Skin epidermis (tissue), 12 donors: ENCODE results near the gene PCNX2.
A peak's percentile ranks its signal among the peaks of the same experiment; 100 is the strongest.
"Not testable (repeated sequence)": the region's sequence is repeated elsewhere in the genome, so short reads cannot be mapped to it uniquely, and the experiment has no call there.

Experiments used
- H3K27ac ChIP-seq, 21 experiments: fragments of 200-600 bp; sonication (generic) in 11 of 21; one replicate each; pipeline ENCODE4 v1.5.0; 2020; ENCODE audit warnings: mild to moderate bottlenecking in 3 of 21, inconsistent platforms in 2 of 21, moderate library complexity in 2 of 21
- H3K4me3 ChIP-seq, 7 experiments: fragments of 200-600 bp; sonication (generic) in 2 of 7; one replicate each; pipeline ENCODE4 v1.5.0; 2020; ENCODE audit warnings: inconsistent platforms in 2 of 7, mild to moderate bottlenecking in 2 of 7, moderate library complexity in 1 of 7

The PCNX2 gene

DNA sequence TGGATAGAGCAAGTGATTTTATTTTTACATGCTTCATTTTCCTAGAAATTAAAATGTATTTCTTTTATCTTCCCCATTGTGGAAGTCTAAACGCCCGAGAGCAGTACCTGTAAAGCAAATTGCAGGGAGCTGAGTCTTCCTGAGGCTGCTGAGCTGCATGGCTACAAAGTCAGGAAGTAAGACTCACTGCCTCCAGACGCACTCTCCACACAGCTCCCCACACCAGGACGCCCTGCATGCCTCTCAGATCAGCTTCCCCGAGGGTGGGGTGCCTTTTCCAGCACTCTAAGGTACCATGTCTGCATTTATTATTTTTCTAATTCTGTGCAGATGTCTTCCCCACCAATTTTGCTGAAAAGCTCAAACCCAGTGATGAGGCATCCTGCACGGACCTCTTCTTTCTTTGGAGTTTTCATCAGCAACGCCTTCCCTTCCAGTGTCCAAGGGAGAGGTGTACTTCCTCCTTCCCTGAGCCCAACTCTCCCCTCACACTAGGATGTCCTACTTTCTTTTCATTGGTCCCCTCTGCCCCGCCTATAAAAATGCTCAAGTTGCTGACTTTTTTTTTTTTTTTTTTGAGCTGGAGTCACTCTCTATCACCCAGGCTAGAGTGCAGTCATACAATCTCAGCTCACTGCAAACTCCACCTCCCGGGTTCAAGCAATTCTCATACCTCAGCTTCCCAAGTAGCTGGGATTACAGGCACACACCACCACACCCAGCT, 114.7 kb downstream of the PCNX2 start:
- Histone ChIP-seq H3K4me3 (no peak overlapping the region), H3K27ac (no peak overlapping the region)

DNA sequence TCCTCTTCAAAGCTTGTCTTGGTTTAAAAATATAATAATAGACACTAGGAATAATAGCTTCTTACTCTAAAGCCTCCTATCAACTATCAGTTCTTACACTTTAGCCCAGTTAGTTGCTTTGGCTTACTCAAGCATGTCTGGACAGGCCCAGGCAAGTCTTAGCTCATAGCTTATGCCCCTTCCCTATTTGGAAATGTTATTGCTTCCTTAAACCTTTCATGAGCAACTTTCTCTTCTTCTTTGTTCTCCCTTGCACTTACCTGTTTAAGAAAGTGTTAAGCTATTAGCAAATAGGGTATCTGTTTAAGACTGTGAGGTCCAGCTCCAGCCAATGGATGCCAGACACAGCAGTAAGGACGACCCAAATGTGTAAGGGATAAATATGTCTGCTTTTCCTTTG, 115.9 kb downstream of the PCNX2 start:
- not testable (repeated sequence) for H3K4me3 ChIP-seq, H3K27ac ChIP-seq

GRCh38 chr1:233172201-233172600, 123.3 kb downstream of the PCNX2 start:
- Histone ChIP-seq H3K27ac (no peak overlapping the region), H3K4me3 (no peak overlapping the region)

DNA sequence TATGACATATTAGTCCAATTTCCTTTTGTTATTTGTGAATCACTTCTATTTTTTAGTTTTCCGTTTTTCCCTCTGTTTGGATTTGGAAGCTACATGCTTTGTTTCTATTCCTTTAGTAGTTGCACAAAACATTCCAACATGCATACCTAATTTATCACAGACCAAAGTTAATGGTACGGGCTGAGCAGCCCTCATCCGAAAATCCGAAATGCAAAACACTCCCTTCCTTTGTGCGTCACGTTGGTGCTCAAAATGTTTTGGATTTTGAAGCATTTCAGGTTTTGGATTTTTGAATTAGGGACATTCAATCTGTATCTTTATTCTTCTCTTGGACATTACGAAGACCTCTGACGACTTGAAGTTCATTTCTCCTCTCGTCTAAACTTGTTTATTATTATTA, 124.8 kb downstream of the PCNX2 start:
- Histone ChIP-seq H3K27ac (no peak overlapping the region), H3K4me3 (no peak overlapping the region)

GRCh38 chr1:233168384-233168783, 127.1 kb downstream of the PCNX2 start:
- H3K4me3 ChIP-seq, result no peak overlapping the region

GRCh38 chr1:233166896-233167295, 128.6 kb downstream of the PCNX2 start:
- Histone ChIP-seq H3K4me3 (no peak overlapping the region), H3K27ac (no peak overlapping the region)

More at GRCh38 chr1:233168384-233168783, 127.1 kb downstream of the PCNX2 start:
- no peak overlapping the region for H3K27ac ChIP-seq

DNA sequence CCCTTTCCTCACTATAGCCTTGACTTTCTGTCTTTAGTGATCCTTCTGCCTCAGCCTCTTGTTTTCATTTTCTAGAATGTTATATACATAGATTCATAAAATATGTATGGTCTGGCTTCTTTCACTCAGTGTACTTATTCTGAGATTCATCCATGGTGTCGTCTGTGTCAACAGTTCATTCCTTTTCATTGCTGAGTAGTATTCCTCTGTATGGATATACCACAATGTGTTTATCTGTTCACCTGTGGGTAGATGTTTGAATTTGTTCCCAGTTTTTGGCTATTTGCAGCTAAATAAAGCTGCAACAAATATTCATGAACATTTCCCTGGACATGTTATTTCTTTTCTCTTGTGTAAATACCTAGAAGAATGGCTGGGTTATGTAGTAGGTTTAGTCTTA, 131.8 kb downstream of the PCNX2 start:
- Histone ChIP-seq H3K27ac (no peak overlapping the region), H3K4me3 (no peak overlapping the region)

DNA sequence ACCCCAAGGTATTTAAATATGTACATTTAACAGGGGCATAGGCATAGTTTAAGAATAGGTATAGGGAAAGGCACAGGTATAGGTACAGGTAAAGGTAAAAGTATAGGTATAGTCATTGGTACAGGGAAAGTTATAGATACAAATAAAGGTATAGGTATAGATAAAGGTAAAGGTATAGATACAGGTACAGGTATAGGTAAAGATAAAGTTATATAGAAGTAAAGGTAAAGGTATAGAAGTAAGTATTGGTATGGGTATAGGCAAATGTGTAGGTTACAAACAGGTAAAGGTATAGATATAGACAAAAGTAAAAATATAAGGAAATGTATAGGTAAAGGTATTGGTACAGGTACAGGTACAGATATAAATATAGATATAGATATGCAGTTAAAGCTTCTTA, 137.2 kb downstream of the PCNX2 start:
- Histone ChIP-seq H3K4me3 (no peak overlapping the region), H3K27ac (no peak overlapping the region)

- no peak overlapping the region for H3K4me3 ChIP-seq
- H3K27ac ChIP-seq, result no peak overlapping the region
Observed at GRCh38 chr1:233157245-233157644, 138.3 kb downstream of the PCNX2 start.

GRCh38 chr1:233151861-233152260, 143.7 kb downstream of the PCNX2 start:
- Histone ChIP-seq H3K4me3 (no peak overlapping the region), H3K27ac (no peak overlapping the region)

GRCh38 chr1:233144434-233144833, 151.1 kb downstream of the PCNX2 start:
- Histone ChIP-seq H3K27ac (no peak overlapping the region), H3K4me3 (no peak overlapping the region)

- Histone ChIP-seq H3K27ac (no peak overlapping the region), H3K4me3 (no peak overlapping the region)
Observed at GRCh38 chr1:233143241-233143640, 152.3 kb downstream of the PCNX2 start.

- H3K4me3 ChIP-seq, result no peak overlapping the region
- peak overlapping the region in 1 of 21 experiments; percentile 18 for H3K27ac ChIP-seq
Observed at GRCh38 chr1:233140974-233141373, 154.6 kb downstream of the PCNX2 start.

GRCh38 chr1:233140499-233140898, 155.0 kb downstream of the PCNX2 start:
- peak overlapping the region in 1 of 21 experiments; percentile 18 for H3K27ac ChIP-seq

GRCh38 chr1:233138788-233139585, 156.5 kb downstream of the PCNX2 start:
- Histone ChIP-seq H3K27ac (no peak overlapping the region), H3K4me3 (no peak overlapping the region)

More at GRCh38 chr1:233140499-233140898, 155.0 kb downstream of the PCNX2 start:
- H3K4me3 ChIP-seq, result no peak overlapping the region

- no peak overlapping the region for H3K27ac ChIP-seq
- no peak overlapping the region for H3K4me3 ChIP-seq
Observed at GRCh38 chr1:233135833-233136232, 159.7 kb downstream of the PCNX2 start.

GRCh38 chr1:233132445-233132844, 163.1 kb downstream of the PCNX2 start:
- H3K4me3 ChIP-seq, result no peak overlapping the region
- no peak overlapping the region for H3K27ac ChIP-seq

DNA sequence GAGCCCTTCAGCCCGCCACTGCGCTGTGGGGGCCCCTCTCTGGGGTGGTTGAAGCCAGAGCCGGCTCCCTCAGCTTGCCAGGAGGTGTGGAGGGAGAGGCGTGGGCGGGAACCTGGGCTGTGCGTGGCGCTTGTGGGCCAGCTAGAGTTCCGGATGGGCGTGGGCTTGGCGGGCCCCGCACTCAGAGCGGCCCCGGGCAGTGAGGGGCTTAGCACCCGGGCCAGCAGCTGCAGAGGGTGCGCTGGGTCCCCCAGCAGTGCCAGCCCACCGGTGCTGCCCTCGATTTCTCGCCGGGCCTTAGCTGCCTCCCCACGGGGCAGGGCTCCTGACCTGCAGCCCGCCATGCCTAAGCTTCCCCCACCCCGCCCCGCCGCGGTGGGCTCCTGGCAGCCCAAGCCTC, 166.5 kb downstream of the PCNX2 start:
- H3K27ac ChIP-seq, result not testable (repeated sequence)

DNA sequence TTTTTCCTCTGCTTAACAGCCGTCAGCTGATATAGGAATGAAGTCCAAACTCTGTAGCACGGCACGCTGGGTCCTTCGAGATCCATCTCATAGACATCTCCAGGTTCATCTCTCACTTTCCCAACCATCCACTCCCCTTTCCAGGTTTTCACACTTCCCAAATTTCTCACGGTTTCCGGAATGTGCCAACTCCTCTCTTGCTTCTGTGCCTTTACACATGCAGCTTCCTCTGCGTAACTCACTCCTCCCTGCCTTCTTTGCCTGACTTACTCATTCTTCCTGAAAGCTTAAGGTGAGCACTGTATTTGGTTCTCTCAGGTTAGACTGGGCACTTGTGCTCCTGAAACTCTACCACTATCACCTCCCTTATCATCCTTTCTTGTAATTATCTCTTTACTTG, 168.4 kb downstream of the PCNX2 start:
- Histone ChIP-seq H3K4me3 (no peak overlapping the region), H3K27ac (no peak overlapping the region)

More for the DNA sequence above, 166.5 kb downstream of the PCNX2 start:
- not testable (repeated sequence) for H3K4me3 ChIP-seq

GRCh38 chr1:233122779-233123178, 172.7 kb downstream of the PCNX2 start:
- Histone ChIP-seq H3K4me3 (no peak overlapping the region), H3K27ac (no peak overlapping the region)

DNA sequence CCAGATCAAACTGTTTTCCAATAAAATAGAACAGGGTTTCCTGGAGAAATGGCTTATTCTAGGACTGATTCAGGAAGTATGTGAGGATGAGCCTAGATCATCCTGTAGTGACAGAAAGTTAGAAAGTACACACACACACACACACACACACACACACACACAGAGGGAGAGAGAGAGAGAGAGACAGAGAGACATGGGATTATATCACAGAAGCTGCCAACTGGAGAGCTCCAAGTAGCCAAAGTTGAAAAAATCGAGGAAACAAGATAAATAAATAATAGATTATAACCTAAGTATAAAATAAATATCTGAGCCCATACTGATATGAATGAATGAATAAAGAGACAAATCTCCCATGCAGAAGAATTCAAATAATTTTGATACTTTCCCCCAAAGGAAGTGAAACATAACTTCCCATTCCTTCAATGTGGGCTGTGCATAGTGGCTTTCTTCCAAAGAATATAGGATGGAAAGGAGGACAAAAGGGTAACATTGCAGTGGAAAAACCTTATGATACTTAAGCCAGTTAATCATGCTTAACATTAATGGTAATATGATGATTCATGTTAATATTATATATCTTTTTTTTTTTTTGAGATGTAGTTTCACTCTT, 173.5 kb downstream of the PCNX2 start:
- H3K27ac ChIP-seq, result no peak overlapping the region
- H3K4me3 ChIP-seq, result no peak overlapping the region
